Aorta (tissue), 5 donors: ENCODE results near the gene MTOR. TPM values are rescaled to one million over a fixed set of nuclear protein-coding genes. Genes with fewer than 3 reads are reported as not detected.
A peak's percentile ranks its signal among the peaks of the same experiment; 100 is the strongest.

Experiments used
- ATAC-seq: fragments of 200-7000 bp; cut with Tn5 transposase; one replicate; pipeline ENCODE4 v1.9.1; 2022; ENCODE audit warnings: moderate library complexity; ENCODE audit not compliant: low FRiP score
- DNase-seq, 2 donors: peaks; one replicate each; pipeline ENCODE4 v3.0.0-alpha.2; 2020
- H3K27ac ChIP-seq, 2 donors: one replicate each; pipeline ENCODE4 v1.5.1; 2013; ENCODE audit warnings: low read length in 2 of 2, mild to moderate bottlenecking in 2 of 2, moderate library complexity in 2 of 2, control low read depth in 1 of 2, inconsistent platforms in 1 of 2, low read depth in 1 of 2
- H3K27me3 ChIP-seq, 2 donors: one replicate each; pipeline ENCODE4 v1.6.1; 2013; ENCODE audit warnings: control low read depth in 1 of 2, low read length in 1 of 2, mild to moderate bottlenecking in 1 of 2, moderate library complexity in 1 of 2; ENCODE audit not compliant: insufficient read depth in 2 of 2, control insufficient read depth in 1 of 2
- H3K36me3 ChIP-seq, 2 donors: one replicate each; pipeline ENCODE4 v1.6.1; 2013; ENCODE audit warnings: control low read depth in 1 of 2, low read length in 1 of 2, mild to moderate bottlenecking in 1 of 2; ENCODE audit not compliant: insufficient read depth in 2 of 2, control insufficient read depth in 1 of 2
- H3K4me1 ChIP-seq, 2 donors: one replicate each; pipeline ENCODE4 v1.6.1; 2013; ENCODE audit warnings: low read length in 2 of 2, control low read depth in 1 of 2, mild to moderate bottlenecking in 1 of 2, moderate library complexity in 1 of 2; ENCODE audit not compliant: insufficient read depth in 2 of 2, control insufficient read depth in 1 of 2
- H3K4me3 ChIP-seq, 2 donors: one replicate each; pipeline ENCODE4 v1.5.1; 2013; ENCODE audit warnings: low read length in 2 of 2, control low read depth in 1 of 2, mild to moderate bottlenecking in 1 of 2
- H3K9me3 ChIP-seq: one replicate; pipeline ENCODE4 v1.6.1; 2013; ENCODE audit warnings: mild to moderate bottlenecking, low read length; ENCODE audit not compliant: control insufficient read depth
- whole genome bisulfite sequencing, 2 donors: extraction: QIAGEN DNeasy Blood & Tissue Kit; methylation state at CpG; one replicate each; pipeline ENCODE4 v1.1.7; 2013; 5-methylcytosine and 5-hydroxymethylcytosine counted together
- intact Hi-C, 2 donors: fragments of 100-400 bp; cut with DNase I; formaldehyde crosslinking; loops; one replicate each; pipeline versions ENCODE4 v1.14.2 to v1.15.0; 2022
- polyA plus RNA-seq, 2 donors: library from polyadenylated mRNA; stranded (reverse); fragments of 200-250 nt; gene quantifications; one replicate each; pipeline ENCODE4 v1.2.3, GENCODE V29; 2013
- total RNA-seq, 2 donors: library from RNA; stranded (reverse); fragmentation: NEBNext Ultra II Directional; extraction: Animal tissue kit (Norgen Biotek cat#: 25700); gene quantifications; one replicate each; pipeline ENCODE4 v1.2.1, GENCODE V29; 2021
- donor health status: healthy with polysubstance abuse.
- donor health status: Bipolar disorder and iron deficiency.
- donor health status: DM: no; HTN: no; CAD: no.
- donor health status: DM: no; HTN: no; CAD: no.
- donor health status: DM: yes; HTN: yes; CAD: no.

Gene MTOR
- total and polyA plus RNA-seq, 4 donors = 7.5 to 31.8 (median 22.9) TPM

- no peaks in the 10 kb centered on the region for H3K27me3 ChIP-seq
- intact Hi-C loops = no loop called here
- H3K9me3 ChIP-seq = no peaks in the 10 kb centered on the region
- WGBS, 2 donors = 89 to 90% methylated on average over 4 of the region's 4 CpGs
- H3K27ac ChIP-seq = no peak overlapping the region
- H3K36me3 ChIP-seq = peaks cover 3 to 10% of the 10 kb centered on the region in 2 donors
- ATAC-seq (no peak), DNase-seq (no peak)
- H3K4me3 ChIP-seq = no peak overlapping the region
- peaks cover 4 to 11% of the 10 kb centered on the region in 2 donors for H3K4me1 ChIP-seq
Observed at GRCh38 chr1:11147197-11147770, 115.1 kb downstream of the MTOR start.

GRCh38 chr1:11145741-11146140 lies 116.6 kb downstream of the MTOR start:
- no peak overlapping the region for H3K27ac ChIP-seq
- DNase-seq (no peak), ATAC-seq (no peak)
- intact Hi-C loops = no loop called here
- peaks cover 3 to 10% of the 10 kb centered on the region in 2 donors for H3K36me3 ChIP-seq
- no peak overlapping the region for H3K4me3 ChIP-seq
- H3K4me1 ChIP-seq = peaks cover 0 to 9% of the 10 kb centered on the region in 2 donors
- H3K27me3 ChIP-seq = no peaks in the 10 kb centered on the region
- 93 to 97% methylated on average over 6 of the region's 6 CpGs for WGBS, 2 donors
- no peaks in the 10 kb centered on the region for H3K9me3 ChIP-seq

- Histone ChIP-seq H3K36me3 (peaks cover 3 to 10% of the 10 kb centered on the region in 2 donors), H3K27me3 (no peaks in the 10 kb centered on the region), H3K4me1 (peaks cover 0 to 9% of the 10 kb centered on the region in 2 donors), H3K9me3 (no peaks in the 10 kb centered on the region), H3K4me3 (no peak overlapping the region), H3K27ac (peak overlapping the region in 1 of 2 donors; percentile 55)
- intact Hi-C loops = no loop called here
- ATAC-seq (no peak), DNase-seq (no peak)
- 78 to 80% methylated on average over 12 of the region's 12 CpGs for WGBS, 2 donors
Observed at GRCh38 chr1:11144570-11145256, 117.6 kb downstream of the MTOR start.

GRCh38 chr1:11143907-11144306 lies 118.4 kb downstream of the MTOR start:
- Histone ChIP-seq H3K9me3 (no peaks in the 10 kb centered on the region), H3K36me3 (peaks cover 5 to 9% of the 10 kb centered on the region in 2 donors), H3K27me3 (no peaks in the 10 kb centered on the region), H3K4me3 (no peak overlapping the region), H3K4me1 (peaks cover 0 to 9% of the 10 kb centered on the region in 2 donors), H3K27ac (peak overlapping the region; percentile 86 to 89)
- DNase-seq (no peak), ATAC-seq (no peak)
- 26 to 43% methylated on average over 2 of the region's 2 CpGs for WGBS, 2 donors
- intact Hi-C loops = no loop called here

- no peak for ATAC-seq
- no peak for DNase-seq
- Histone ChIP-seq H3K4me3 (no peak overlapping the region), H3K27me3 (no peaks in the 10 kb centered on the region), H3K27ac (peak overlapping the region; percentile 89 to 96), H3K9me3 (no peaks in the 10 kb centered on the region), H3K36me3 (peaks cover 5 to 9% of the 10 kb centered on the region in 2 donors), H3K4me1 (peaks cover 0 to 9% of the 10 kb centered on the region in 2 donors)
- intact Hi-C loops = no loop called here
- WGBS, 2 donors = 89 to 95% methylated on average over 5 of the region's 5 CpGs
Observed at GRCh38 chr1:11143401-11143800, 119.0 kb downstream of the MTOR start.

GRCh38 chr1:11142618-11143391 lies 119.5 kb downstream of the MTOR start:
- DNase-seq (no peak), ATAC-seq (peak; percentile 60)
- H3K9me3 ChIP-seq = no peaks in the 10 kb centered on the region
- H3K36me3 ChIP-seq = peaks cover 5 to 9% of the 10 kb centered on the region in 2 donors
- peak overlapping the region; percentile 89 to 96 for H3K27ac ChIP-seq
- no peak overlapping the region for H3K4me3 ChIP-seq
- no peaks in the 10 kb centered on the region for H3K27me3 ChIP-seq
- 54 to 74% methylated on average over 4 of the region's 4 CpGs for WGBS, 2 donors
- intact Hi-C loops = no loop called here
- peaks cover 0 to 9% of the 10 kb centered on the region in 2 donors for H3K4me1 ChIP-seq

GRCh38 chr1:11138952-11139351 lies 123.4 kb downstream of the MTOR start:
- ATAC-seq (no peak), DNase-seq (no peak)
- Histone ChIP-seq H3K27ac (no peak overlapping the region), H3K27me3 (no peaks in the 10 kb centered on the region), H3K4me1 (peaks cover 0 to 7% of the 10 kb centered on the region in 2 donors), H3K9me3 (no peaks in the 10 kb centered on the region), H3K36me3 (peaks cover 4 to 5% of the 10 kb centered on the region in 2 donors), H3K4me3 (no peak overlapping the region)
- 95 to 96% methylated on average over 3 of the region's 3 CpGs for WGBS, 2 donors
- intact Hi-C loops = no loop called here

GRCh38 chr1:11138029-11138428 lies 124.3 kb downstream of the MTOR start:
- Histone ChIP-seq H3K4me3 (no peak overlapping the region), H3K4me1 (peaks cover 0 to 2% of the 10 kb centered on the region in 2 donors), H3K27ac (no peak overlapping the region), H3K27me3 (no peaks in the 10 kb centered on the region), H3K36me3 (peaks cover 4 to 5% of the 10 kb centered on the region in 2 donors), H3K9me3 (no peaks in the 10 kb centered on the region)
- intact Hi-C loops = no loop called here
- ATAC-seq (no peak), DNase-seq (no peak)
- 93 to 95% methylated on average over 1 of the region's 1 CpG for WGBS, 2 donors
